Liver (tissue), 3 donors: ENCODE data around the gene NPEPL1.

ENCODE experiments used
- CTCF ChIP-seq: fragments of 150-350 bp; IDR thresholded peaks from 2 replicates; pipeline ENCODE4 v1.5.1; 2017; ENCODE audit warnings: improper control_type of control experiment, low read depth, low read length; ENCODE audit not compliant: missing input control
- HNF4G ChIP-seq: IDR thresholded peaks from 2 replicates; pipeline ENCODE4 v1.6.1; 2016; ENCODE audit warnings: antibody characterized with exemption
- RAD21 ChIP-seq, 2 donors: IDR thresholded peaks; 2 replicates each; pipeline ENCODE4 v1.6.1; 2016; ENCODE audit warnings: antibody characterized with exemption in 2 of 2, mild to moderate bottlenecking in 2 of 2
- REST ChIP-seq: IDR thresholded peaks from 2 replicates; pipeline ENCODE4 v1.6.1; 2016; ENCODE audit warnings: antibody characterized with exemption, mild to moderate bottlenecking
- RXRA ChIP-seq, 2 donors: IDR thresholded peaks; 2 replicates each; pipeline ENCODE4 v1.6.1; 2017 to 2018; ENCODE audit warnings: antibody characterized with exemption in 2 of 2, mild to moderate bottlenecking in 1 of 2
- SP1 ChIP-seq: IDR thresholded peaks from 2 replicates; pipeline ENCODE4 v1.6.1; 2018; ENCODE audit warnings: antibody characterized with exemption, mild to moderate bottlenecking
- YY1 ChIP-seq: IDR thresholded peaks from 2 replicates; pipeline ENCODE4 v1.6.1; 2016; ENCODE audit warnings: antibody characterized with exemption, mild to moderate bottlenecking
- TF ChIP-seq, protein P1 (sequence below): IDR thresholded peaks from 2 replicates; pipeline ENCODE4 v1.6.1; 2016; ENCODE audit warnings: antibody characterized with exemption
- TF ChIP-seq, protein P2 (sequence below): IDR thresholded peaks from 2 replicates; pipeline ENCODE4 v1.6.1; 2016; ENCODE audit warnings: antibody characterized with exemption
- donor health status: healthy.
- donor health status: healthy.

DNA sequence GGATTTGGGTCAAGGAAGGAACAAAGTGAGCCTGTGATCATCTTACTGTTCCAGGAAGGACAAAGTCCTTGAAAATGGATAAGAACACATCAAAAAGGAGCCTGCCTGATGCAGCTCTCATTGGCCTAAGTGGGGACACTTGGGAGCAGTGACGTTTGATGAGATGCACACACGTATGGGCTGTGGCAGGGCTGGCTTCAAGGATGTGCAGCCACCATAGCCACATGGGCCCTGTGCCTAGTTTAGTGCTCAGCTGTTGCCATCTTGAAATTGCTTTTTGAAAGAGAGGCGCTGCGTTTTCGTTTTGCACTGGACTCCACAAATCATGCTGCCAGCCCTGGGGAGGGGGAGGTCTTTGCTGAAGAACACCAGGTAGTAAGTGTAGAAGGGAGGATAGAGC is 6.6 kb upstream of the NPEPL1 start:
- no peak for TF ChIP-seq CTCF
- no peak for TF ChIP-seq SP1
- no peak for TF ChIP-seq RAD21 (IDR thresholded peaks at IDR 0.05)
- TF ChIP-seq YY1, result no peak
- TF ChIP-seq REST, result no peak
- TF ChIP-seq RXRA (IDR thresholded peaks at IDR 0.05), result no peak
- TF ChIP-seq, protein P1, sequence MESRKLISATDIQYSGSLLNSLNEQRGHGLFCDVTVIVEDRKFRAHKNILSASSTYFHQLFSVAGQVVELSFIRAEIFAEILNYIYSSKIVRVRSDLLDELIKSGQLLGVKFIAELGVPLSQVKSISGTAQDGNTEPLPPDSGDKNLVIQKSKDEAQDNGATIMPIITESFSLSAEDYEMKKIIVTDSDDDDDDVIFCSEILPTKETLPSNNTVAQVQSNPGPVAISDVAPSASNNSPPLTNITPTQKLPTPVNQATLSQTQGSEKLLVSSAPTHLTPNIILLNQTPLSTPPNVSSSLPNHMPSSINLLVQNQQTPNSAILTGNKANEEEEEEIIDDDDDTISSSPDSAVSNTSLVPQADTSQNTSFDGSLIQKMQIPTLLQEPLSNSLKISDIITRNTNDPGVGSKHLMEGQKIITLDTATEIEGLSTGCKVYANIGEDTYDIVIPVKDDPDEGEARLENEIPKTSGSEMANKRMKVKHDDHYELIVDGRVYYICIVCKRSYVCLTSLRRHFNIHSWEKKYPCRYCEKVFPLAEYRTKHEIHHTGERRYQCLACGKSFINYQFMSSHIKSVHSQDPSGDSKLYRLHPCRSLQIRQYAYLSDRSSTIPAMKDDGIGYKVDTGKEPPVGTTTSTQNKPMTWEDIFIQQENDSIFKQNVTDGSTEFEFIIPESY, result no peak
- no peak for TF ChIP-seq HNF4G
- TF ChIP-seq, protein P2, sequence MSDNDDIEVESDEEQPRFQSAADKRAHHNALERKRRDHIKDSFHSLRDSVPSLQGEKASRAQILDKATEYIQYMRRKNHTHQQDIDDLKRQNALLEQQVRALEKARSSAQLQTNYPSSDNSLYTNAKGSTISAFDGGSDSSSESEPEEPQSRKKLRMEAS, result no peak
